ENCODE results near the gene FAIM2.

Gene FAIM2

GRCh38 chr12:49946497-49946896 lies 42.8 kb upstream of the FAIM2 start:
- DNase-seq: no peak
- H3K4me1 ChIP-seq: peaks cover 0 to 10% (median 5%) of the 10 kb centered on the region in 4 donors
- no peaks in the 10 kb centered on the region for H3K36me3 ChIP-seq
- no peak overlapping the region for H3K4me3 ChIP-seq
- TF ChIP-seq CTCF (IDR thresholded peaks at IDR 0.05): no peak
- no peaks in the 10 kb centered on the region for H3K9me3 ChIP-seq
- H3K27ac ChIP-seq: no peak overlapping the region
- H3K27me3 ChIP-seq: peaks cover 0 to 14% of the 10 kb centered on the region in 2 donors
- intact Hi-C loops (cut with DNase I; ENCODE audit: low total_unique reads): loop anchor here (10.0 kb wide), 1 partner anchor 82 kb away; no protein-coding TSS in a partner anchor

- Histone ChIP-seq H3K4me3 (no peak overlapping the region), H3K27ac (no peak overlapping the region), H3K4me1 (peaks cover 0 to 10% (median 5%) of the 10 kb centered on the region in 4 donors), H3K36me3 (no peaks in the 10 kb centered on the region), H3K9me3 (no peaks in the 10 kb centered on the region), H3K27me3 (peaks cover 0 to 14% of the 10 kb centered on the region in 2 donors)
- intact Hi-C loops (cut with DNase I; ENCODE audit: low total_unique reads): loop anchor here (10.0 kb wide), 1 partner anchor 81 kb away; no protein-coding TSS in a partner anchor
- no peak for TF ChIP-seq CTCF (IDR thresholded peaks at IDR 0.05)
- DNase-seq: no peak
These were observed 42.4 kb upstream of the FAIM2 start for GRCh38 chr12:49946086-49946485.

- DNase-seq: peak; percentile 69 to 85
- Histone ChIP-seq H3K27me3 (peaks cover 0 to 9% of the 10 kb centered on the region in 2 donors), H3K4me1 (peaks cover 0 to 10% (median 5%) of the 10 kb centered on the region in 4 donors), H3K27ac (peak overlapping the region in 1 of 2 donors; percentile 37), H3K9me3 (no peaks in the 10 kb centered on the region), H3K4me3 (peak overlapping the region in 1 of 2 donors; percentile 36), H3K36me3 (no peaks in the 10 kb centered on the region)
- peak; percentile 68 to 87 for TF ChIP-seq CTCF (IDR thresholded peaks at IDR 0.05)
- intact Hi-C loops (cut with DNase I; ENCODE audit: low total_unique reads): loop anchor here (10.0 kb wide), 1 partner anchor 81 kb away; no protein-coding TSS in a partner anchor
These were observed 41.8 kb upstream of the FAIM2 start for GRCh38 chr12:49945394-49946080.

- no peaks in the 10 kb centered on the region for H3K9me3 ChIP-seq
- no peak for DNase-seq
- no peak overlapping the region for H3K4me3 ChIP-seq
- intact Hi-C loops (cut with DNase I; ENCODE audit: low total_unique reads): loop anchor here (10.0 kb wide), 1 partner anchor 80 kb away; no protein-coding TSS in a partner anchor
- H3K27ac ChIP-seq: no peak overlapping the region
- H3K36me3 ChIP-seq: no peaks in the 10 kb centered on the region
- no peak for TF ChIP-seq CTCF (IDR thresholded peaks at IDR 0.05)
- peaks cover 0 to 10% (median 5%) of the 10 kb centered on the region in 4 donors for H3K4me1 ChIP-seq
- peaks cover 0 to 2% of the 10 kb centered on the region in 2 donors for H3K27me3 ChIP-seq
These were observed 41.0 kb upstream of the FAIM2 start for GRCh38 chr12:49944718-49945117.

GRCh38 chr12:49944046-49944445 lies 40.3 kb upstream of the FAIM2 start:
- no peaks in the 10 kb centered on the region for H3K36me3 ChIP-seq
- no peak overlapping the region for H3K27ac ChIP-seq
- no peaks in the 10 kb centered on the region for H3K9me3 ChIP-seq
- TF ChIP-seq CTCF (IDR thresholded peaks at IDR 0.05): no peak
- H3K4me1 ChIP-seq: peaks cover 0 to 10% (median 5%) of the 10 kb centered on the region in 4 donors
- H3K27me3 ChIP-seq: no peaks in the 10 kb centered on the region
- no peak overlapping the region for H3K4me3 ChIP-seq
- intact Hi-C loops (cut with DNase I; ENCODE audit: low total_unique reads): loop anchor here (10.0 kb wide), 1 partner anchor 79 kb away; no protein-coding TSS in a partner anchor
- no peak for DNase-seq

Measured in tibial artery (tissue), 4 donors.